SK-N-MC (cell line): Measurements from ENCODE around the gene ELAC2.

Experiments used
- EZH2 ChIP-seq: fragments of 200-600 bp; sonication (generic); IDR thresholded peaks from one replicate; pipeline ENCODE4 v1.6.1; 2017; ENCODE audit warnings: antibody characterized with exemption
- POLR2AphosphoS5 ChIP-seq: IDR thresholded peaks from 2 replicates; pipeline ENCODE4 v1.6.1; 2012; ENCODE audit warnings: mild to moderate bottlenecking, low read depth, low read length, borderline replicate concordance

GRCh38 chr17:12983991-12984884 lies 33.6 kb downstream of the ELAC2 start:
- TF ChIP-seq EZH2: no peak
- no peak for TF ChIP-seq POLR2AphosphoS5
